IPS-20b (cell line): ENCODE measurements around the gene JAZF1.

Experiments used
- H3K27ac ChIP-seq: one replicate; pipeline ENCODE4 v1.5.1; 2013; ENCODE audit warnings: low read length
- H3K27me3 ChIP-seq: 2 replicates; pipeline ENCODE4 v1.6.1; 2013; ENCODE audit warnings: mild to moderate bottlenecking, low read length, inconsistent platforms; ENCODE audit not compliant: insufficient read depth
- H3K36me3 ChIP-seq: 2 replicates; pipeline ENCODE4 v1.6.1; 2013; ENCODE audit warnings: low read depth, mild to moderate bottlenecking, inconsistent platforms, low read length, moderate library complexity; ENCODE audit not compliant: insufficient read depth
- H3K4me1 ChIP-seq: 2 replicates; pipeline ENCODE4 v1.6.1; 2013; ENCODE audit warnings: mild to moderate bottlenecking, control low read depth, inconsistent platforms, low read length, moderate library complexity; ENCODE audit not compliant: insufficient read depth
- H3K4me3 ChIP-seq: 2 replicates; pipeline ENCODE4 v1.5.1; 2013; ENCODE audit warnings: mild to moderate bottlenecking, low read length, inconsistent platforms
- H3K9ac ChIP-seq: 2 replicates; pipeline ENCODE4 v1.6.1; 2013; ENCODE audit warnings: low read depth, mild to moderate bottlenecking, inconsistent platforms, low read length, moderate library complexity
- H3K9me3 ChIP-seq: 2 replicates; pipeline ENCODE4 v1.6.1; 2013; ENCODE audit warnings: mild to moderate bottlenecking, low read depth, low read length, inconsistent platforms; ENCODE audit not compliant: insufficient read depth

Gene JAZF1

GRCh38 chr7:28207486-28208158 lies 27.0 kb upstream of the JAZF1 start:
- H3K4me3 ChIP-seq: no peak overlapping the region
- H3K9ac ChIP-seq: no peak overlapping the region
- H3K9me3 ChIP-seq: no peaks in the 10 kb centered on the region
- no peaks in the 10 kb centered on the region for H3K27me3 ChIP-seq
- H3K27ac ChIP-seq: no peak overlapping the region
- no peaks in the 10 kb centered on the region for H3K36me3 ChIP-seq
- no peaks in the 10 kb centered on the region for H3K4me1 ChIP-seq

GRCh38 chr7:28205506-28205905 lies 24.9 kb upstream of the JAZF1 start:
- Histone ChIP-seq H3K4me1 (no peaks in the 10 kb centered on the region), H3K9me3 (no peaks in the 10 kb centered on the region), H3K27me3 (no peaks in the 10 kb centered on the region), H3K27ac (no peak overlapping the region), H3K9ac (no peak overlapping the region), H3K36me3 (no peaks in the 10 kb centered on the region), H3K4me3 (no peak overlapping the region)

GRCh38 chr7:28203508-28204240 lies 23.1 kb upstream of the JAZF1 start:
- Histone ChIP-seq H3K36me3 (no peaks in the 10 kb centered on the region), H3K9me3 (no peaks in the 10 kb centered on the region), H3K4me3 (no peak overlapping the region), H3K27ac (no peak overlapping the region), H3K4me1 (no peaks in the 10 kb centered on the region), H3K9ac (no peak overlapping the region), H3K27me3 (no peaks in the 10 kb centered on the region)

- Histone ChIP-seq H3K36me3 (no peaks in the 10 kb centered on the region), H3K27me3 (no peaks in the 10 kb centered on the region), H3K9ac (no peak overlapping the region), H3K27ac (no peak overlapping the region), H3K4me1 (no peaks in the 10 kb centered on the region), H3K4me3 (no peak overlapping the region), H3K9me3 (no peaks in the 10 kb centered on the region)
Observed at GRCh38 chr7:28202222-28202621, 21.6 kb upstream of the JAZF1 start.

GRCh38 chr7:28201131-28201530 lies 20.5 kb upstream of the JAZF1 start:
- no peak overlapping the region for H3K4me3 ChIP-seq
- no peaks in the 10 kb centered on the region for H3K9me3 ChIP-seq
- H3K4me1 ChIP-seq: no peaks in the 10 kb centered on the region
- no peak overlapping the region for H3K9ac ChIP-seq
- H3K36me3 ChIP-seq: no peaks in the 10 kb centered on the region
- H3K27ac ChIP-seq: no peak overlapping the region
- no peaks in the 10 kb centered on the region for H3K27me3 ChIP-seq

GRCh38 chr7:28200598-28200997 lies 20.0 kb upstream of the JAZF1 start:
- H3K4me1 ChIP-seq: no peaks in the 10 kb centered on the region
- H3K27me3 ChIP-seq: no peaks in the 10 kb centered on the region
- H3K4me3 ChIP-seq: no peak overlapping the region
- H3K27ac ChIP-seq: no peak overlapping the region
- no peak overlapping the region for H3K9ac ChIP-seq
- H3K9me3 ChIP-seq: no peaks in the 10 kb centered on the region
- H3K36me3 ChIP-seq: no peaks in the 10 kb centered on the region

GRCh38 chr7:28199021-28199510 lies 18.5 kb upstream of the JAZF1 start:
- no peaks in the 10 kb centered on the region for H3K4me1 ChIP-seq
- no peak overlapping the region for H3K9ac ChIP-seq
- H3K4me3 ChIP-seq: no peak overlapping the region
- no peaks in the 10 kb centered on the region for H3K9me3 ChIP-seq
- no peaks in the 10 kb centered on the region for H3K36me3 ChIP-seq
- no peak overlapping the region for H3K27ac ChIP-seq
- H3K27me3 ChIP-seq: no peaks in the 10 kb centered on the region

GRCh38 chr7:28195910-28196620 lies 15.5 kb upstream of the JAZF1 start:
- Histone ChIP-seq H3K9me3 (no peaks in the 10 kb centered on the region), H3K27me3 (no peaks in the 10 kb centered on the region), H3K27ac (no peak overlapping the region), H3K4me3 (no peak overlapping the region), H3K36me3 (no peaks in the 10 kb centered on the region), H3K9ac (no peak overlapping the region), H3K4me1 (peaks cover 3% of the 10 kb centered on the region; the same call in 1 of the 2 replicates)

GRCh38 chr7:28192786-28193585 lies 12.4 kb upstream of the JAZF1 start:
- Histone ChIP-seq H3K9ac (no peak overlapping the region), H3K27me3 (no peaks in the 10 kb centered on the region), H3K36me3 (no peaks in the 10 kb centered on the region), H3K4me3 (no peak overlapping the region), H3K4me1 (peaks cover 8% of the 10 kb centered on the region; the same call in 1 of the 2 replicates), H3K27ac (no peak overlapping the region), H3K9me3 (no peaks in the 10 kb centered on the region)

- Histone ChIP-seq H3K36me3 (no peaks in the 10 kb centered on the region), H3K9ac (no peak overlapping the region), H3K4me3 (no peak overlapping the region), H3K4me1 (peaks cover 8% of the 10 kb centered on the region; the same call in 1 of the 2 replicates), H3K9me3 (no peaks in the 10 kb centered on the region), H3K27me3 (no peaks in the 10 kb centered on the region), H3K27ac (no peak overlapping the region)
Observed at GRCh38 chr7:28191751-28192150, 11.2 kb upstream of the JAZF1 start.

GRCh38 chr7:28191184-28191583 lies 10.6 kb upstream of the JAZF1 start:
- Histone ChIP-seq H3K27ac (no peak overlapping the region), H3K27me3 (no peaks in the 10 kb centered on the region), H3K4me1 (peaks cover 8% of the 10 kb centered on the region; the same call in 1 of the 2 replicates), H3K36me3 (no peaks in the 10 kb centered on the region), H3K4me3 (no peak overlapping the region), H3K9me3 (no peaks in the 10 kb centered on the region), H3K9ac (no peak overlapping the region)
